Progenitor cell of endocrine pancreas (in vitro differentiated cells): ENCODE data around the gene CNN3. TPM values are rescaled to one million over a fixed set of nuclear protein-coding genes. Genes with fewer than 3 reads are reported as not detected.
A peak's percentile ranks its signal among the peaks of the same experiment; 100 is the strongest.

Experiments
- DNase-seq: peaks from one replicate; pipeline ENCODE4 v3.0.0; 2021; ENCODE audit warnings: low spot score; ENCODE audit not compliant: unreplicated experiment
- H3K27ac Mint-ChIP-seq: 2 replicates; pipeline ENCODE4 v1.8.0; 2021; ENCODE audit warnings: mild to moderate bottlenecking, moderate library complexity, mixed read lengths
- H3K27me3 Mint-ChIP-seq: 2 replicates; pipeline ENCODE4 v1.8.0; 2021; ENCODE audit warnings: mixed read lengths
- H3K36me3 Mint-ChIP-seq: 2 replicates; pipeline ENCODE4 v1.8.0; 2022; ENCODE audit warnings: mixed read lengths; ENCODE audit not compliant: insufficient read depth
- H3K4me1 Mint-ChIP-seq: 2 replicates; pipeline ENCODE4 v1.8.0; 2021; ENCODE audit warnings: low read depth, mixed read lengths
- H3K4me3 Mint-ChIP-seq: 2 replicates; pipeline ENCODE4 v1.8.0; 2021; ENCODE audit warnings: low read depth, mild to moderate bottlenecking, moderate library complexity, mixed read lengths
- H3K9me3 Mint-ChIP-seq: 2 replicates; pipeline ENCODE4 v1.8.0; 2021; ENCODE audit warnings: low read depth, mixed read lengths
- CTCF ChIP-seq: fragments of 200-600 bp; sonication (generic); IDR thresholded peaks from one replicate; pipeline ENCODE4 v1.5.0; 2021; ENCODE audit warnings: antibody characterized with exemption, mild to moderate bottlenecking; ENCODE audit not compliant: unreplicated experiment
- total RNA-seq: library from RNA; stranded (reverse); gene quantifications from 2 replicates; pipeline ENCODE4 v1.2.1, GENCODE V29; 2021

CNN3 gene
- total RNA-seq, 1 donor from 2014 or later, result 342 TPM

GRCh38 chr1:94954263-94955220 is 27.6 kb upstream of the CNN3 start:
- Mint-ChIP-seq H3K4me1 (peaks cover 34% of the 10 kb centered on the region), H3K36me3 (no peaks in the 10 kb centered on the region), H3K9me3 (no peaks in the 10 kb centered on the region), H3K4me3 (no peak overlapping the region), H3K27me3 (no peaks in the 10 kb centered on the region), H3K27ac (peak overlapping the region; percentile 29)
- DNase-seq, result no peak
- no peak for TF ChIP-seq CTCF

GRCh38 chr1:94953746-94954145 is 26.8 kb upstream of the CNN3 start:
- Mint-ChIP-seq H3K36me3 (no peaks in the 10 kb centered on the region), H3K4me1 (peaks cover 35% of the 10 kb centered on the region), H3K27ac (no peak overlapping the region)

GRCh38 chr1:94953107-94953506 is 26.2 kb upstream of the CNN3 start:
- H3K36me3 Mint-ChIP-seq, result no peaks in the 10 kb centered on the region
- no peaks in the 10 kb centered on the region for H3K27me3 Mint-ChIP-seq
- no peak for DNase-seq
- peaks cover 36% of the 10 kb centered on the region for H3K4me1 Mint-ChIP-seq
- H3K27ac Mint-ChIP-seq, result no peak overlapping the region
- H3K4me3 Mint-ChIP-seq, result no peak overlapping the region
- TF ChIP-seq CTCF, result no peak
- H3K9me3 Mint-ChIP-seq, result no peaks in the 10 kb centered on the region

More at GRCh38 chr1:94953746-94954145, 26.8 kb upstream of the CNN3 start:
- no peak overlapping the region for H3K4me3 Mint-ChIP-seq
- no peaks in the 10 kb centered on the region for H3K9me3 Mint-ChIP-seq
- no peak for TF ChIP-seq CTCF
- no peak for DNase-seq
- H3K27me3 Mint-ChIP-seq, result no peaks in the 10 kb centered on the region

- Mint-ChIP-seq H3K36me3 (no peaks in the 10 kb centered on the region), H3K4me1 (peaks cover 37% of the 10 kb centered on the region), H3K27ac (no peak overlapping the region), H3K4me3 (no peak overlapping the region), H3K27me3 (no peaks in the 10 kb centered on the region), H3K9me3 (no peaks in the 10 kb centered on the region)
- TF ChIP-seq CTCF, result no peak
- DNase-seq, result no peak
Measured at GRCh38 chr1:94952539-94952938, 25.6 kb upstream of the CNN3 start.

GRCh38 chr1:94951509-94952208 is 24.7 kb upstream of the CNN3 start:
- H3K36me3 Mint-ChIP-seq, result no peaks in the 10 kb centered on the region
- no peaks in the 10 kb centered on the region for H3K9me3 Mint-ChIP-seq
- no peak for TF ChIP-seq CTCF
- H3K4me1 Mint-ChIP-seq, result peaks cover 45% of the 10 kb centered on the region
- H3K4me3 Mint-ChIP-seq, result no peak overlapping the region
- no peak overlapping the region for H3K27ac Mint-ChIP-seq
- H3K27me3 Mint-ChIP-seq, result no peaks in the 10 kb centered on the region
- no peak for DNase-seq
